GM18505 (cell line): ENCODE data around the gene FAM120B.

Experiments
- ATAC-seq: cut with Tn5 transposase; IDR thresholded peaks from one replicate; pipeline ENCODE4 v1.9.1; 2021; ENCODE audit not compliant: unreplicated experiment
- POLR2A ChIP-seq: IDR thresholded peaks from 4 replicates; pipeline ENCODE4 v1.6.1; 2011; ENCODE audit warnings: borderline replicate concordance; ENCODE audit not compliant: insufficient read depth, insufficient read length; ENCODE audit errors: extremely low read depth

Gene FAM120B

GRCh38 chr6:170433163-170434116 lies 126.9 kb downstream of the FAM120B start:
- ATAC-seq, result no peak
- no peak for TF ChIP-seq POLR2A

- no peak for TF ChIP-seq POLR2A
- ATAC-seq, result no peak
Observed at GRCh38 chr6:170434117-170434820, 127.7 kb downstream of the FAM120B start.

GRCh38 chr6:170434821-170435155 lies 128.2 kb downstream of the FAM120B start:
- ATAC-seq, result no peak
- TF ChIP-seq POLR2A, result no peak

- TF ChIP-seq POLR2A, result no peak
- ATAC-seq, result no peak
Observed at GRCh38 chr6:170435766-170436165, 129.2 kb downstream of the FAM120B start.

GRCh38 chr6:170436209-170436809 lies 129.8 kb downstream of the FAM120B start:
- no peak for TF ChIP-seq POLR2A
- ATAC-seq, result no peak

GRCh38 chr6:170437719-170438401 lies 131.3 kb downstream of the FAM120B start:
- no peak for ATAC-seq

GRCh38 chr6:170438402-170438753 lies 131.8 kb downstream of the FAM120B start:
- no peak for TF ChIP-seq POLR2A
- ATAC-seq, result peak; percentile 90

More at GRCh38 chr6:170437719-170438401, 131.3 kb downstream of the FAM120B start:
- no peak for TF ChIP-seq POLR2A

- TF ChIP-seq POLR2A, result no peak
- no peak for ATAC-seq
Observed at GRCh38 chr6:170438861-170439260, 132.3 kb downstream of the FAM120B start.

- ATAC-seq, result no peak
- no peak for TF ChIP-seq POLR2A
Observed at GRCh38 chr6:170439366-170440361, 133.1 kb downstream of the FAM120B start.

GRCh38 chr6:170440437-170440836 lies 133.9 kb downstream of the FAM120B start:
- no peak for ATAC-seq
- no peak for TF ChIP-seq POLR2A

GRCh38 chr6:170441316-170441715 lies 134.8 kb downstream of the FAM120B start:
- ATAC-seq, result no peak
- no peak for TF ChIP-seq POLR2A

GRCh38 chr6:170442596-170442995 lies 136.0 kb downstream of the FAM120B start:
- no peak for TF ChIP-seq POLR2A
- ATAC-seq, result no peak
